ENCODE data around the gene RBM22.

The RBM22 gene

DNA sequence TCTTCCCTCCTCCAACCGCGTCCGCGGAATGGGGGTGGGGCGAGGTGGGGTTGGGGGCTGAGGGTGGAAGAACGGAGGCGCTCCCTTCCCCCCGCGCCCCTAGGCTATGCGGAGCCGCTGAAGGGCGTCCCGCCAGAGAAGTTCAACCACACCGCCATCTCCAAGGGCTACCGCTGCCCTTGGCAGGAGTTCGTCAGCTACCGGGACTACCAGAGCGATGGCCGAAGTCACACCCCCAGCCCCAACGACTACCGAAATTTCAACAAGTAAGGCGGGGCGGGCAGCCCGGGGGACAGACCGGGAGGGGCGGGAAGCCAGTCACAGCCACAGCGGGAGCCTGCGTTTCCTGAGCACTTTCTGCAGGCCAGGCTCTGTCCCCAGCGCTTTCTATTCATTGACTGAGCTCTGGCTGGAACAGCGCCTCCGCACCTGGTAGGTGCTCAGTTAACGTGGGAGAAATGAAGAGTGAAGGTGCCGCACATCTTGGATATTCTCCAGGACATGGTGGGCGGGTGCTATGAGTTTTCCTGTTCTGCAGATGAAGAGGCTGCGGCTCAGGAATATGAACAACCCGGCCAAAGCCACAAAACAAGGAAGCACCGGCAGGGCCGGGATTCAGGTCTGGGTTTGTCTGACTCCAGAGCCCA is 28.5 kb downstream of the RBM22 start:
- peak; percentile 18 for DNase-seq

DNA sequence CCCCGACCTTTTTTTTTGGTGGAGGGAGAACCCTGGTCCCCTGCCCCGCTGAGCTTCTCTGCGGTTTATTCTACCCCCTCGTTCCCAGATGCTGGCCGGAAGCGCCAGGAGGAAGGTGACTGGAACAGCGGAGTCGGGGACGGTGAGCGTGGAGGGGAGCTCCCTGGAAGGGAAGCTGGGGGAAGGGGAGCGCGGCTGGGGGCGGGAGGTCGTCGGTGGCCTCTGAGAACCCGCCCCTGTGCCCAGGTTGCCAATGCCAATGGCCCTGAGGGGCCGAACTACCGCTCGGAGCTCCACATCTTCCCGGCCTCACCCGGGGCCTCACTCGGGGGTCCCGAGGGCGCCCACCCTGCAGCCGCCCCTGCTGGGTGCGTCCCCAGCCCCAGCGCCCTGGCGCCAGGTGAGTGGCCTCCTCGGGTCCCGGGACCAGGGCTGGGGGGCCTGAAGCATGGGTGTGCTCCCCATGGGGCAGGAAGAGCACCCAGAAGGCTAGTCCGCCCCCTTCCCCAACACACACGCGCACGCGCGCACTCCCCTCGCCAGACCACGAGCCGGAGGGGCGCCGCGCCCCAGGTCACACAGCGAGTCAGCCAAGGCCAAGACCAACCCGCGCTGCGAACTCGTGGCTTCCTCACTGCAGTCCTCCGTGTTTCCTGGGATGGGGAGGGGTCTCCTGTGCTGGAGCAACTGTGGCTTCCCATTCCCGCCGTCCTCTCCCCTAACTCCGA is 29.2 kb downstream of the RBM22 start:
- DNase-seq, result no peak

DNA sequence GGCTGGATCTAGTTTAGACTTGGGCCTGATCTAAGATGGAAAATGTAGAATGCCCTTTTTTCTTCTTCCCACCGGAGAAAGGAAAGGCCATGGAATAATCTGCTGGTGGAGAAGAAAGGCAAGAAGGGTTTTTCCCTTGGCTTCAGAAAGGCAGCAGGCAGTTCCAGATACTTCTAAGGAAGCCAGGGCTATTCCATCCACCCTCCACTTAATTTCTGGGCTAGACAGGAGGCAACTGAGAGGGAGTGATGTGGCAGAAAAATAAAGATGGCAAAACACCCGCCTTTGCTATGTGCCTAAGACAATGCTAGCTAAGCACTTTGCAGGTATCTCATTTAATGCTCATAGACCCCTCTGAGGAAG is 29.9 kb downstream of the RBM22 start:
- no peak for DNase-seq

DNA sequence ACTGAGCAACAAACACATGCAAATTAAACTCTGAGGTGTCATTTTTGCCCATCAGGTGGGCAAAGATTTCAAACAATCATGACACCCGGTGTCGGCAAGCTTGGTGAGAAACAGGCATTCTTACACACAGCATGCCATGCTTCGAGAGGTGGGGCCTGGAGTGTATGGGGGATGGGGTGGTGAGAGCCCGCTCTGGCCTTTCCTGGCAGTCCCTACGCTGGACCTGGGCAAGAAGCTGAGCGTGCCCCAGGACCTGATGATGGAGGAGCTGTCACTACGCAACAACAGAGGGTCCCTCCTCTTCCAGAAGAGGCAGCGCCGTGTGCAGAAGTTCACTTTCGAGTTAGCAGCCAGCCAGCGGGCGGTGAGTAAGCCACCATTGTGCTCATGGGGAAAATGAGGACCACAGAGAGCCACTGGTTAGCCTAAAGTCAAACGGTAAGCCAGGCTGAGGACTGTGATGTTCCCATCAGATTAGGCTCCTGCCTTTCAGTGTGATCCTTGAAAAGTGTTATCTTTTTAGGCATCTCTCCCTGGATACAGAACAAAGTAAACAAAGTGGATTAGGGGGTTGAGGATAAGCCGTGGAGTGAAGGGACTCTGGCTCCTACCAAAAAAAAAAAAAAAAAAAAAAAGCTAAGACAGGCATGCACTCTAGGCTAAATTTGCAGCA is 30.5 kb downstream of the RBM22 start:
- no peak for DNase-seq

DNA sequence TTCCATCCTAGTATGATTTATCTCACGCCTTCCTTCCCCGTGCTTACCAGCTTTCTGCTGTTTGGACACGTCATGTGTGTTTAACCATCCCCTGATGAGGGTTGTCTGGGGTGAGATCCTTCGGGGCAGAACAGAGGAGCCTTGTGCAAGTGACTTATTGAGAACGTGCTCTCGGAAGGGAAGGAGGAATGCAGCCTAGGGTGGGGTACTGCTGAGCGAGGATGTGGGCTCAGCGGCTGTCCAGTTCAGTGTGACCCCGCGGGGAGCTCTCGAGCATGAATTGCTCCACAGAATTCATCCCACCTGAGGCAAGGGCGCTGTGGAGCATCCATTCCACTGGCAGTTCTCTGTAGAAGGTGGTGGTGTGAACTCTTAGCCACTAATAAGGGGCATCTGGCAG is 35.8 kb downstream of the RBM22 start:
- no peak for DNase-seq

DNA sequence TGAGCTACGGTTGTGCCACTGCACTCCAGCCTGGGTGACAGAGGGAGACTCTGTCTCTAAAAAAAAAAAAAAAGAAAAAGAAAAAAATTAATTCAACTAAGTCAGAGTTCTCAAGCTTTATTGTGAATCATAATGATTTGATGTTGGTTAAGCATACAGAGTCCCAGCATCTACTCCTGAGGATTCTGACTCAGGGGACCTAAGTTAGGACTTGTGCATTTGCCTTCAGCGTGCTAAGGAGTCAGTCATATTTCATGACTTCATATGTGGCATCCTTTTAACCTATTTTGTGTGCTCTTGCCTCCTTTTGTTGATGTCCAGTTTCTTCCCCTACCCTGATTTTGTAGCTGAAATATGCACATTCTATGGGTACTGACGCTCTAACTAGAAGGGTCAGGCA is 36.9 kb downstream of the RBM22 start:
- no peak for DNase-seq

DNA sequence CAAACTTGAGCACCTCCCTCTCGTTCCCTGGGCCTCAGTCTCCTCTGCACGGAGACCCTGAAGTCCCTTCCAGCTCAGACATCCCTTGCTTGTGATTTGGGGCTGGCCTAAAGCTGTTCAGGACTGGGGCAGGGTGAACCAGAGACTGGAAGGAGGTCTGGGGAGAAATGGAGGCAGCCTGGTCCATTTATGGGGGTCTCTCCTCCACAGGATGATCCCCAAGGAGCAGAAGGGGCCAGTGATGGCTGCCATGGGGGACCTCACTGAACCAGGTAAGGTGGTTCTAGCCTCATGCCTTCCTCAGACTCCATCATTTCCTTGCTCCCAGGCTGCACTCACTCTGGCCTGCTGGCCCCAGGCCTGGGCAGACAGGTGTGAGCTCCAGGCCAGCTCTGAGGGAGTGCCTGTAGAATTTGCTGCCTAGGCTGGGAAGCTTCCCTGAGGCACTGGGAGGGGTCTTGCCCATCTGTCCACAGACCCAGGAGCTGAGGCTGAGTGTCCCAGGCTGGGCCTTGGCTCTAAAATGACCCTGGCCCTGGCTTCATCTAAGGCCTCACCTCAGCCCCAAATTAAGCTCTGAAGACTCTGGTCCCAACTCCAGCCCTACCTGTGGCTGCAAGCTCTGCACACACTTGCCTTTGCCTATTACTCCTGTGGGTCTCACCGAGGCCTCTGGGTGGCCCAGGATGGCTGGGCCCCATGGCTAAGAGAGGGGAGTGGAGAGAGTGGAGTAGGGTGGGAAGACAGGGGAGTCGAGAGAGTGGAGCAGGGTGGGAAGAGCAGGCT is 37.9 kb downstream of the RBM22 start:
- DNase-seq, result no peak

DNA sequence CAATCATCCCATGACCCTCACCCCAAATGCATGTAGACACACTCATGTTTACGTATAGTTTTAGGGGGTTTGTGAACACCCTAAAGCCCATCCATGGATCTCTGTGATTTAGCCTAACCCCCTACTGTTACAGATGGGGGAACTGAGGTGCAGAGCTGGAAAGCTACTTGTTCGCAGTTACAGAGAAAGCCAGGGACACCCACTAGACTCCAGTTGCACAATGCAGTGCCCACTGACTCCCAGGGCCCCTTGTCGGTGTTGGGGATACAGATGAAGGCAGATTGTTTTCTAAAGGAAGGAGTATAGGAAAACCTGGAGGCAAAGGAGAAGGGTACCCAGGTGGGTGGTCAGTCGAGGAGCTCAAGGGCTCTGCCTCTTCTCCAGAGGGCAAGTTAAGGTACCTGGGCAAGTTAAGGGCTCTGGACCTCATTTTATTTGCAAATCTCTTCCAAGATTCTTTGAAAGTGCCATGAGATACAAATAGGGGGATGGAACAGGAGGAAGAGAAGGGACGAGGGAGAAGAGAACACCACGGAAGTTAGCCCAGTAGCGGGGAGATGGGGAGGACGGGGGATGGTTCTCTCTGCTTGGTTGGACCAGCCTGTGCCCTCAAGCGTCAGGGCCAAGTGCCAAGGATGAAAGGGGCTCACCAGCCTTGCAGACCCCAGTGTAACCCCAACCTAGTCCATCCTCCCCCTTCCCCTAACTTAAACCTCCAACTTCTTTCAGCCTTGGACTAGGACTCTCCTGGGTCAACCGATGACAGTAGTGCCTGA is 38.9 kb downstream of the RBM22 start:
- DNase-seq, result no peak

DNA sequence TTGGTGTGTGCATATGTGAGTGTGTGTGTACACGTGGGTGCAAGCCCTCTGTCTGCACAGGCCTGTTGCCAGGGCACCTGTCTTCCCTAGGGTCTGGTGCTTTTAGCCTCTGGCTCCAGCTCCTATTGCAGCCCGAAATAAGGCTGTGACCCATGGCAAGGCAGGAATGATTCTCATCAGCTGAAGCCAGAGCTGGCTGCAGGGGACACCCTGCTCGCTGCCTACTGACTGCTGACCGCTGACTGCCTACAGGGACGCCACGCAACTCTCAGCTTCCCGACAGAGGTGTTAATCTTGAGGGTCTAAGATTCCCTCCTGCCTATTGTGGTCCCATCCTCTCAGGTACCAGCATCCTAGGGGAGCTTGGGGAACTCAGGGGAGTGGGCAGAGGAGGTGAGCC is 39.8 kb downstream of the RBM22 start, which contains the start of gene MYOZ3:
Gene MYOZ3 (plus strand): TSS at position 166 of the 400 bp plus-strand sequence. CDS start 1,691 bp downstream, outside the sequence.
- no peak for DNase-seq

DNA sequence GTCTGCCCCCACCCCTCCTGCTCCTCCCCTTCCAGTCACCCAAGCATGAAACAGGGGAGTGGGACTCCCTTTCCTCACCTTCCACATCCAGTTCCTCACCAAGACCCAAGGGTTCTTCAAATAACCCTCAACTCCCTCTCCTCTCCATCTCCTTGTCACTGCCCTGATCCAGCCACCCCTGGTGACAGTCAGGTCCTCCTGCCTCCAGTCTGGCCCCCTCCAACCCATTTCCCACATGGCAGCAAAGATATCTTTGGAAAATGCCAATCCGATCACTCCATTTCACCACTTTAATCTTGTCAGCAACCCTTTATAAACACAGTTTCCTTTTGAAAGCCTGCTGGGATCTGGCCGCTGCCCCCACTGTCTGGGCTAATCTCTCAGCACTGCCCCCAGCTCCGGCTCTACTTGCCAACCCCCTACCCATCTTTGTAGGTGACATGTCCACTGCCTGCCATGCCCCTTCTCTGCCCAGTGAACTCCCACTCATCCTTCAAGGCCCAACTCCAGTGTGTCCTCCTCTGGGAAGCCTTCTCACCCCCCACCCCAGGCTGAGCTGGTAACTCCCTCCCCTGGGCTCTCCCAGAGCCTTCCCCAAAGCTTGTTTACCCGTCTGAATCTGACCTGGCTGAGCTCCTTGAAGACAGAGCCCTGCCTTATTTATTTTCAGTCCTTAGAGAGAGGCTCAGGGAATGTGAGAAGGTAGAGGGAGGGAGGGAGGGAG is 40.6 kb downstream of the RBM22 start:
- no peak for DNase-seq

DNA sequence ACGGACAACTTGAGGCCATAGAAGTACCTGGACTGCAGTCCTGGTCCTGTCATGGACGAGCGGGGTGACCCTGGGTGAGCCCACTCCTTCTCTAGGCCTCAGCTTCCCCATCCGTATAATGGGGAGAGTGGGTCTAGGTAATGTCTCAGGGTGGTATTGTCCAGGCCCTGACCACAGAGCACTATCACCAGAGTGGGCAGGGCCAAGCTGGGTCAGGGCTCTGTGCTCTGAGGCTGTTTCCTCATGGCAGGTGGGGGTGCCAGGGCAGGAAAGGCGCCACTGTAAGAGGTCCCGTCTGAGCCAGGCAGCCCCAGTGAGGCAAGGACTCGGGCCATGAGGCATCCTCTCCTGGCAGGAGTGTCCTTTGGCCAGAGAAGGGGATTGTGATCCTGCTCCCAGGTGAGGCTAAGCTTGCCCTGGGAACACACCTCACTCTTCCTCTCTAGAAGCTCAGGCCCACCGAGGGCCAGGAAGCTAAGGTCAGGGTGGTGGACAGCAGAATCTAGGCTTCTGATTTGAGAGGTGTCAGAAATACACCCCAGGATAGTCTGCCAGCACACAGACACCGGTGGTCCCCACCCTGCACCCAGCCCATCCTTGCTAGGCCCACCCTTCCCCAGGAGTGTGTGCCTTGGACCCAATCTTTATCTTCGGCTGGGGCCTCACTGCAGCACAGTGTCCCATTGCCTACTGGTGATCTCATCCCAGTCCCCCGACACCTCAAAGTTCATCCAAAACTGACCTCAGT is 41.3 kb downstream of the RBM22 start:
- DNase-seq, result no peak

DNA sequence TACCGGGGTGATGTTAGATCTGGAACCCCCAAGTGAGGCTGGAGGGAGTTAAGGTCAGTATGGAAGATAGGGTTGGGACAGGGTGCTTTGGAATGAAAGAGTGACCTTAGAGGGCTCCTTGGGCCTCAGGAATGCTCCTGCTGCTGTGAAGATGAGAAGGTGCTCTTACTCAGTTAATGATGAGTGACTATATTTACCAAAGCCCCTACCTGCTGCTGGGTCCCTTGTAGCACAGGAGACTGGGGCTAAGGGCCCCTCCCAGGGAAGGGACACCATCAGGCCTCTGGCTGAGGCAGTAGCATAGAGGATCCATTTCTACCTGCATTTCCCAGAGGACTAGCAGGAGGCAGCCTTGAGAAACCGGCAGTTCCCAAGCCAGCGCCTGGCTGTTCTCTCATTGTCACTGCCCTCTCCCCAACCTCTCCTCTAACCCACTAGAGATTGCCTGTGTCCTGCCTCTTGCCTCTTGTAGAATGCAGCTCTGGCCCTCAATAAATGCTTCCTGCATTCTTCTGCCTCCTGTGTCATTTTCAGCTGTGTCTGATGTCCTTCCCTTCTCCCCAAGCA is 42.1 kb downstream of the RBM22 start:
- no peak for DNase-seq

DNA sequence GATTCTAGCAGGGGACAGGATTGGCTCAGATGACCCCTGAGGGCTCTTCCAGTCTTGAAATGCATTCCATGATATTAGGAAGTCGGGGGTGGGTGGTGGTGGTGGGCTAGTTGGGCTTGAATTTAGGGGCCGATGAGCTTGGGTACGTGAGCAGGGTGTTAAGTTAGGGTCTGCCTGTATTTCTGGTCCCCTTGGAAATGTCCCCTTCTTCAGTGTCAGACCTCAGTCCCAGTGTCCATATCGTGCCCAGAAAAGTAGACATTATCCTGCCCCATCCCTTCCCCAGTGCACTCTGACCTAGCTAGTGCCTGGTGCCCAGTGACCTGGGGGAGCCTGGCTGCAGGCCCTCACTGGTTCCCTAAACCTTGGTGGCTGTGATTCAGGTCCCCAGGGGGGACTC is 42.7 kb downstream of the RBM22 start:
- DNase-seq, result no peak

DNA sequence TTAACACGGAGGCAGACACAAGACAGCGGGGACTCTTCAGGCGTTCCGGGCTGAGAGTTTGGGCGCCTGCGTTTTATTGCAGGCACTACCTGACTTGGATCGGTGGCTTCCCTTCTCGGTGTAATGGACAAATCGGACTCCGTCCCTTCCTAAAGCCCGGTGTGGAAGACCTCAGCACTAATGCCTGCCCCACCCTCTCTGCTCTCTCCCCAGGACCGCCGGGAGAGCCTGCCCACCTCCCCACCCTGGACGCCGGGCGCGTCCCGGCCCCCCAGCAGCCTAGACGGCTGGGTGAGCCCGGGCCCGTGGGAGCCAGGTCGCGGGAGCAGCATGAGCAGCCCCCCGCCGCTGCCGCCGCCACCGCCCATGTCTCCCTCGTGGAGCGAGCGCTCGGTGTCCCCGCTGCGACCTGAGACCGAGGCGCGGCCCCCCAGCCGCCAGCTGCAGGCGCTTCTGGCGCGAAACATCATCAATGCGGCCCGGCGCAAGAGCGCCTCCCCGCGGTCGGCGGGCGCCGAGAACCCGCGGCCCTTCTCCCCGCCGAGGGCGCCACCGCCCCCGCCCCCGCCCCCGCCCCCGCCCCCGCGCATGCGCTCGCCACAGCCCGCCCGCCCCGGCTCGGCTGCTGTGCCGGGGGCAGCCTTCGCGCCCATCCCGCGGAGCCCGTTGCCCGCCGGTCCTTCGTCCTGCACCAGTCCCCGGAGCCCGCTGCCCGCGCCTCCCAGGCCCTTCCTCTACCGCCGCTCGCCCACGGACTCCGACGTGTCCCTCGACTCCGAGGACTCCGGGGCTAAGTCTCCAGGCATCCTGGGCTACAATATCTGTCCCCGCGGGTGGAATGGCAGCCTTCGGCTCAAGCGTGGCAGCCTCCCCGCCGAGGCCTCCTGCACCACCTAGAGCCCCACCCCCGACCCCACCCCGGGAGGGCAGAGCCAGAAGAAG is 44.4 kb downstream of the RBM22 start:
- DNase-seq, result peak; percentile 65

DNA sequence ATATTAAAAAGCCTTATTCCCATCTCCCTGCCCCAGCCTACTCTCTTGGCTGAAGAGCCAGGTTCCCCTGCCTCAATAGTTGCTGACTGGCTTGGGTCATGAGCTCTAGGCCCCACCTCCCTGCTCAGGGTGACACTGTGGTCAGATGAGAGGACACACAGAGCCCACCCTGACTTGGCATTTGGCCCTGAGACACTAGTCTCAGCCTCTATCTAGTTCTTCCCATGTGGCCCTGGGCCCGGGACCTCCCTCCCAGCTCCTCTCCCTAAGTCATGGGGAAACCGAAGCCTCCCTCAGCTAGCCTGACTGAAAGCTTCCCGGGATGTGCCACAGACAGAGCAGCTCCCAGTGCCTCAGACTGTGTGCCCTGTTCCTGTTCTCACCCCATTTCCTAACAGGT is 45.6 kb downstream of the RBM22 start:
- DNase-seq, result no peak

DNA sequence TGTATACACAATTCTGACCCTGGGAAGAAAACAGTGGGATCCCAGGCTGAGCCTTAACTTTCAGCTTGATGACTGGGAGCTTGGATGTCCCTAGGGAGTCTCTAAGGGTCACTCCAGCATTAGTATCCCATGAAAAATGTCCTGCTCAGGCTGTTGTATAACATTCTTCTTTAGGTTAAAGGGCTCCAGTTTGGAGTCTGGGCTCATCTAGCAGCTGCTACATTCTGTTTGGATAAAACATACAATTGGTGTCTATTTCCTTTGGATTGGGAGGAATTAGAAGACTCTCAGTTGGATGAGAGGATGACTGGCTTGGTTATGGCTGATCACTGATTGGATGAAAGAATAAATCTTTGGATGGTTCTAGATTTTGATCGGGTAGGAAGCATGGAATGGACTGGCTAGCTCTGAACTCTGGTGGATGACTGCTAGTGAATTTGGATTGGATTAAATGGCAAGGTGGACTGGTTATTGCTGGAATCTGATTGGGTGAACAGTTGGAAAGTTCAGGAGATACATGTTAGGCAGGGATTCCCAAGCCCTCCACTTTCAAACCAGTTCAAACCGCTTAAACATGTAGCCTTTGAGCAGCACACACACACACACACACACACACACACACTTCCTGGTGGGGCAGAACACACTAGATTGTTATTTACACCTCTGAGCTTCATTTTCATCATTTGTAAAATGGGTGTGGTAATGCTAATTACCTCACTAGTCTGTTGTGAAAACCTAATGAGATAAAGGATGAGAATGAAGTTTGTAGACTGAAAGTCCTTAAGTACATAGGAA is 46.9 kb downstream of the RBM22 start:
- no peak for DNase-seq

DNA sequence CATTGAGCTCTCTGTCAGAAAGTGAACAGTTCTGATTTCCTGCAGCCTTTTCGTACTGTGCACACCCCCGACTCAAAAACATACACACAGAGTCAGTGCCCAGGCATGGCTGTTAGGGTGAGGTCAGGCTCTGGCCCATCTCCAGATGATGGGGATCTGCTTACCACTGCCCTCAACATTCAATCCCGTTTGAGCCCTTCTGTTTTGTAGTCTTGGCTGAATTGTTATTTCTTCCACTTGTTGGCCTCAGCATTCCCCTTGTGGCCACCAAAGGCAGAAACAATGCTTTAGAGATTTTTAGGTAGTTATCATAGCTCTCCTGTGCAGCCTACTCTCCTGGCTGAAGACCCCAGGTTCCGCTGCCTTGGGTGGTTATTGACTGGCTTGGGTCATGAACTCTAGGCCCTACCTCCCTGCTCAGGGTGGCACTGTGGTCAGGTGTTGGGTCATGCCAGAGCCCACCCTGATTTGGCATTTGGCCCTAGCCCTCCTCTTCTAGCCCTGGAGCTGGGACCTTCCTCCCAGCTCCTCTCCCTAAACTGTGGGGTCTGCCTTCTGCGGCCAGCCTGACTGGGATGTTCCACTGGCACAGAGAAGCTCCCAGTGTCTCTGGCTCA is 47.6 kb downstream of the RBM22 start:
- no peak for DNase-seq

Data from stimulated activated CD4-positive, alpha-beta T cell treated with anti-CD3 and anti-CD28 coated beads, Interleukin-1b, Interleukin-23, amount 100 ng/mL, for 48 hours (primary cell).